Kidney epithelial cell (primary cell): ENCODE data around the gene SNX3. TPM values are rescaled to one million over a fixed set of nuclear protein-coding genes. Genes with fewer than 3 reads are reported as not detected.

Experiments used
- DNase-seq: peaks from one replicate; pipeline ENCODE4 v3.0.0-alpha.2; 2010; ENCODE audit warnings: low read depth
- H3K27me3 ChIP-seq: 2 replicates; pipeline ENCODE4 v1.6.0; 2011; ENCODE audit warnings: low read length; ENCODE audit not compliant: control insufficient read depth, insufficient read depth
- H3K36me3 ChIP-seq: 2 replicates; pipeline ENCODE4 v1.5.1; 2011; ENCODE audit warnings: low read length; ENCODE audit not compliant: control insufficient read depth, insufficient read depth
- H3K4me3 ChIP-seq: 2 replicates; pipeline ENCODE4 v1.5.1; 2011; ENCODE audit warnings: low read depth, mild to moderate bottlenecking, control low read depth, low read length
- CTCF ChIP-seq: IDR thresholded peaks from 2 replicates; pipeline ENCODE4 v1.5.1; 2011; ENCODE audit warnings: mild to moderate bottlenecking, moderate library complexity, low read length, control low read depth, inconsistent platforms; ENCODE audit not compliant: insufficient read depth, poor library complexity, severe bottlenecking
- total RNA-seq: library from RNA; depleted of rRNA; stranded (reverse); fragments of >200 nt; gene quantifications from 2 replicates; pipeline ENCODE4 v1.2.3, GENCODE V29; 2015

Gene SNX3
- total RNA-seq, 1 donor from 2014 or later: 130 TPM

GRCh38 chr6:108170332-108171290, 90.2 kb downstream of the SNX3 start:
- H3K4me3 ChIP-seq: no peak overlapping the region
- DNase-seq: no peak
- no peak for TF ChIP-seq CTCF
- H3K27me3 ChIP-seq: peaks cover 90% of the 10 kb centered on the region
- H3K36me3 ChIP-seq: no peaks in the 10 kb centered on the region

- no peak for DNase-seq
- TF ChIP-seq CTCF: no peak
- peaks cover 90% of the 10 kb centered on the region for H3K27me3 ChIP-seq
- H3K4me3 ChIP-seq: no peak overlapping the region
- H3K36me3 ChIP-seq: no peaks in the 10 kb centered on the region
Measured at GRCh38 chr6:108169464-108170331, 91.1 kb downstream of the SNX3 start.

- peak; percentile 41 for TF ChIP-seq CTCF
- Histone ChIP-seq H3K4me3 (no peak overlapping the region), H3K36me3 (no peaks in the 10 kb centered on the region), H3K27me3 (peaks cover 90% of the 10 kb centered on the region)
- DNase-seq: no peak
Measured at GRCh38 chr6:108168501-108169463, 92.1 kb downstream of the SNX3 start.

- Histone ChIP-seq H3K4me3 (no peak overlapping the region), H3K27me3 (peaks cover 97% of the 10 kb centered on the region), H3K36me3 (no peaks in the 10 kb centered on the region)
- no peak for DNase-seq
- no peak for TF ChIP-seq CTCF
Measured at GRCh38 chr6:108168090-108168463, 92.8 kb downstream of the SNX3 start.

- no peak for DNase-seq
- Histone ChIP-seq H3K4me3 (no peak overlapping the region), H3K27me3 (peaks cover 99% of the 10 kb centered on the region), H3K36me3 (no peaks in the 10 kb centered on the region)
- no peak for TF ChIP-seq CTCF
Measured at GRCh38 chr6:108167449-108168089, 93.3 kb downstream of the SNX3 start.
